Smooth muscle cell (in vitro differentiated cells): ENCODE data around the gene RABEP2. TPM values are rescaled to one million over a fixed set of nuclear protein-coding genes. Genes with fewer than 3 reads are reported as not detected.

ENCODE experiments used
- DNase-seq: peaks from one replicate; lab custom pipeline; 2025; ENCODE audit not compliant: unreplicated experiment; lab: John Stamatoyannopoulos, UW
- H2AFZ ChIP-seq: fragments of 200-600 bp; sonication (generic); 2 replicates; pipeline ENCODE4 v1.6.0; 2016; ENCODE audit warnings: antibody characterized with exemption, low read depth, mild to moderate bottlenecking
- H3F3A ChIP-seq: fragments of 200-600 bp; sonication (generic); 2 replicates; pipeline ENCODE4 v1.6.0; 2017; ENCODE audit warnings: antibody characterized with exemption, low read depth
- H3K27ac ChIP-seq: fragments of 200-600 bp; sonication (generic); 2 replicates; pipeline ENCODE4 v1.5.1; 2016; ENCODE audit warnings: low read depth, mild to moderate bottlenecking
- H3K27me3 ChIP-seq: fragments of 200-600 bp; sonication (generic); 2 replicates; pipeline ENCODE4 v1.6.1; 2016; ENCODE audit warnings: low read depth, mild to moderate bottlenecking
- H3K36me3 ChIP-seq: fragments of 200-600 bp; sonication (generic); 2 replicates; pipeline ENCODE4 v1.5.1; 2016; ENCODE audit warnings: low read depth
- H3K4me1 ChIP-seq: fragments of 200-600 bp; sonication (generic); 2 replicates; pipeline ENCODE4 v1.5.1; 2016; ENCODE audit warnings: low read depth
- H3K4me2 ChIP-seq: fragments of 200-600 bp; sonication (generic); 2 replicates; pipeline ENCODE4 v1.6.0; 2016; ENCODE audit warnings: mild to moderate bottlenecking
- H3K4me3 ChIP-seq: fragments of 200-600 bp; sonication (generic); 2 replicates; pipeline ENCODE4 v1.5.1; 2016; ENCODE audit warnings: mild to moderate bottlenecking
- H3K79me2 ChIP-seq: fragments of 200-600 bp; sonication (generic); 2 replicates; pipeline ENCODE4 v1.6.0; 2016; ENCODE audit warnings: low read depth, mild to moderate bottlenecking
- H3K9ac ChIP-seq: fragments of 200-600 bp; sonication (generic); 2 replicates; pipeline ENCODE4 v1.6.0; 2016; ENCODE audit warnings: low read depth
- H3K9me3 ChIP-seq: fragments of 200-600 bp; sonication (generic); replicated peaks from 2 replicates; pipeline ENCODE4 v1.5.1; 2016; ENCODE audit warnings: low read depth
- H4K20me1 ChIP-seq: fragments of 200-600 bp; sonication (generic); 2 replicates; pipeline ENCODE4 v1.6.0; 2016; ENCODE audit warnings: low read depth
- WGBS: methylation state at CpG from one replicate; pipeline ENCODE4 v1.1.7; 2016; ENCODE audit warnings: low lambda C conversion rate; 5-methylcytosine and 5-hydroxymethylcytosine counted together
- polyA plus RNA-seq: library from polyadenylated mRNA; unstranded; fragments of >200 nt; fragmentation: Nextera tagmentation; extraction: Ambion mirVana; gene quantifications from 2 replicates; pipeline ENCODE4 v1.2.1, GENCODE V29; 2016
- total RNA-seq: library from RNA; depleted of rRNA; stranded (reverse); fragments of >200 nt; gene quantifications from 2 replicates; pipeline ENCODE4 v1.2.3, GENCODE V29; 2014
- TF ChIP-seq, protein P1 (sequence below): fragments of 200-600 bp; sonication (generic); IDR thresholded peaks from 2 replicates; pipeline ENCODE4 v1.5.1; 2017; ENCODE audit warnings: borderline replicate concordance, mild to moderate bottlenecking, antibody characterized with exemption; ENCODE audit not compliant: insufficient read depth, poor library complexity, severe bottlenecking

Gene RABEP2
- total and polyA plus RNA-seq, 2 experiments from 2014 or later, result 14.7 to 16.6 TPM

DNA sequence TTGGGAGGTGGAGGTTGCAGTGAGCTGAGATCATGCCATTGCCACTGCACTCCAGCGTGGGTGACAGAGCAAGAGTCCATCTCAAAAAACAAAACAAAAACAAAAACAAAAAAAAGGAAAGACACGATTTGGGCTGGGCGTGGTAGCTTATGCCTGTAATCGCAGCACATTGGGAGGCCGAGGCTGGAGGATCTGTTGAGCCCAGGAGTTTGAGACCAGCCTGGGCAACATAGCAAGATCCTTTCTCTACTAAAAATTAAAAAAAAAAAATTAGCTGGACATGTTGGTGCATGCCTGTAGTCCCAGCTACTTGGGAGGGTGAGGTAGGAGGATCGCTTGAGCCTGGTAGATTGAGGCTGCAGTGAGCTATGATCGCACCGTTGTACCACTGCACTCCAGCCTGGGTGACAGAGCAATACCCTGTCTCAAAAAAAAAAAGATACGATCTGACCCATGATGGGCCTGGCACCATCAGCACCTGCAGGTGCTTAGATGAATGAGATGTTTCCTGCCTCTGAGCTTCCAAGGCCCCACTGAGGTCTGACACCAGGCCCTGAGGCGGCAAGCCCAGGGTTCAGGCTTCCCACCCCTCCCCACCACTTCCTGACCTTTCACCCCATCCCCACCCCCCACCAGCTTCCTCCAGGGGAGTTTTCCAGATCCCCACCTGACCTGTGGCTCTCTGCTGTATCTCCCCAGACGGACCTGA lies 25.0 kb downstream of the RABEP2 start:
- Histone ChIP-seq H3K9me3 (no peaks in the 10 kb centered on the region), H3F3A (no peaks in the 10 kb centered on the region), H3K79me2 (no peaks in the 10 kb centered on the region), H3K27me3 (no peaks in the 10 kb centered on the region), H4K20me1 (no peaks in the 10 kb centered on the region), H3K36me3 (no peaks in the 10 kb centered on the region), H3K4me2 (no peak overlapping the region), H3K4me1 (no peaks in the 10 kb centered on the region), H3K9ac (no peak overlapping the region), H3K27ac (no peak overlapping the region), H2AFZ (no peak overlapping the region), H3K4me3 (no peak overlapping the region)
- WGBS, result 95% methylated on average over 11 of the region's 11 CpGs
- DNase-seq, result no peak
- TF ChIP-seq, protein P1, sequence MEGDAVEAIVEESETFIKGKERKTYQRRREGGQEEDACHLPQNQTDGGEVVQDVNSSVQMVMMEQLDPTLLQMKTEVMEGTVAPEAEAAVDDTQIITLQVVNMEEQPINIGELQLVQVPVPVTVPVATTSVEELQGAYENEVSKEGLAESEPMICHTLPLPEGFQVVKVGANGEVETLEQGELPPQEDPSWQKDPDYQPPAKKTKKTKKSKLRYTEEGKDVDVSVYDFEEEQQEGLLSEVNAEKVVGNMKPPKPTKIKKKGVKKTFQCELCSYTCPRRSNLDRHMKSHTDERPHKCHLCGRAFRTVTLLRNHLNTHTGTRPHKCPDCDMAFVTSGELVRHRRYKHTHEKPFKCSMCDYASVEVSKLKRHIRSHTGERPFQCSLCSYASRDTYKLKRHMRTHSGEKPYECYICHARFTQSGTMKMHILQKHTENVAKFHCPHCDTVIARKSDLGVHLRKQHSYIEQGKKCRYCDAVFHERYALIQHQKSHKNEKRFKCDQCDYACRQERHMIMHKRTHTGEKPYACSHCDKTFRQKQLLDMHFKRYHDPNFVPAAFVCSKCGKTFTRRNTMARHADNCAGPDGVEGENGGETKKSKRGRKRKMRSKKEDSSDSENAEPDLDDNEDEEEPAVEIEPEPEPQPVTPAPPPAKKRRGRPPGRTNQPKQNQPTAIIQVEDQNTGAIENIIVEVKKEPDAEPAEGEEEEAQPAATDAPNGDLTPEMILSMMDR, result no peak

- no peaks in the 10 kb centered on the region for H3K9me3 ChIP-seq
- no peaks in the 10 kb centered on the region for H3K27me3 ChIP-seq
- no peak overlapping the region for H3K4me3 ChIP-seq
- H3K4me2 ChIP-seq, result no peak overlapping the region
- no peak for DNase-seq
- no peak overlapping the region for H3K9ac ChIP-seq
- TF ChIP-seq, protein P1, result no peak
- H2AFZ ChIP-seq, result no peak overlapping the region
- H3K79me2 ChIP-seq, result no peaks in the 10 kb centered on the region
- WGBS, result 86% methylated on average over 4 of the region's 4 CpGs
- H3K27ac ChIP-seq, result no peak overlapping the region
- H3K4me1 ChIP-seq, result no peaks in the 10 kb centered on the region
- no peaks in the 10 kb centered on the region for H3F3A ChIP-seq
- no peaks in the 10 kb centered on the region for H3K36me3 ChIP-seq
- no peaks in the 10 kb centered on the region for H4K20me1 ChIP-seq
Observed at GRCh38 chr16:28898942-28899341, 26.1 kb downstream of the RABEP2 start.

- H3F3A ChIP-seq, result no peaks in the 10 kb centered on the region
- H3K79me2 ChIP-seq, result no peaks in the 10 kb centered on the region
- no peaks in the 10 kb centered on the region for H3K4me1 ChIP-seq
- no peak overlapping the region for H3K4me3 ChIP-seq
- WGBS, result 86% methylated on average over 15 of the region's 15 CpGs
- no peaks in the 10 kb centered on the region for H4K20me1 ChIP-seq
- DNase-seq, result no peak
- H3K9ac ChIP-seq, result no peak overlapping the region
- no peak overlapping the region for H2AFZ ChIP-seq
- no peaks in the 10 kb centered on the region for H3K9me3 ChIP-seq
- H3K27ac ChIP-seq, result no peak overlapping the region
- H3K4me2 ChIP-seq, result no peak overlapping the region
- no peaks in the 10 kb centered on the region for H3K27me3 ChIP-seq
- TF ChIP-seq, protein P1, result no peak
- no peaks in the 10 kb centered on the region for H3K36me3 ChIP-seq
Observed at GRCh38 chr16:28898266-28898665, 26.8 kb downstream of the RABEP2 start.

- DNase-seq, result no peak
Observed at GRCh38 chr16:28897826-28898225, 27.2 kb downstream of the RABEP2 start.

More at GRCh38 chr16:28897826-28898225, 27.2 kb downstream of the RABEP2 start:
- H3F3A ChIP-seq, result no peaks in the 10 kb centered on the region
- no peak overlapping the region for H2AFZ ChIP-seq
- H3K36me3 ChIP-seq, result no peaks in the 10 kb centered on the region
- no peak overlapping the region for H3K4me2 ChIP-seq
- no peak overlapping the region for H3K4me3 ChIP-seq
- no peaks in the 10 kb centered on the region for H3K27me3 ChIP-seq
- H4K20me1 ChIP-seq, result no peaks in the 10 kb centered on the region
- no peaks in the 10 kb centered on the region for H3K9me3 ChIP-seq
- TF ChIP-seq, protein P1, result no peak
- H3K79me2 ChIP-seq, result no peaks in the 10 kb centered on the region
- H3K27ac ChIP-seq, result no peak overlapping the region
- WGBS, result 66% methylated on average over 4 of the region's 4 CpGs
- no peak overlapping the region for H3K9ac ChIP-seq
- no peaks in the 10 kb centered on the region for H3K4me1 ChIP-seq
